ENCODE measurements around the gene DHX40.
"Not testable (repeated sequence)": the region's sequence is repeated elsewhere in the genome, so short reads cannot be mapped to it uniquely, and the experiment has no call there.

The DHX40 gene

GRCh38 chr17:59565171-59565958, at the start of gene DHX40:
TSS of gene DHX40 (plus strand) at chr17:59565610. CDS start at chr17:59565672, 62 bp downstream.
- DNase-seq: peak; percentile 93

GRCh38 chr17:59516451-59516850, 49.0 kb upstream of the DHX40 start:
- DNase-seq: no peak

GRCh38 chr17:59519132-59519531, 46.3 kb upstream of the DHX40 start:
- no peak for DNase-seq

DNA sequence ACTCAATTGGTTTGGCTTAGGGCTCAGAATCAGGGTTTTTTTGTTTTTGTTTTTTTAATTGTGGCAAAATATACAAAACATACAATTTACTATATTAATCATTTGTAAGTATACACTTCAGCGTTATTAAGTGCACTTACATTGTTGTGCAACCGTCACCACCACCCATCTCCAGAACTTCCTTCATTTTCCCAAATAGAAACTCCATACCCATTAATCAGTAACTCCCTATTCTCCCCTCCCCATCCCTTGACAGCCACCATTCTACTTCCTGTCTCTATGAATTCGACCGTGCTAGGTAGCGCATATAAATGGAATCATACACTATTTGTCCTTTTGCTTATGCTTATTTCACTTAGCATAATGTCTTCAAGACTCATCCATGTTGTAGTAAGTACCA, 45.2 kb upstream of the DHX40 start:
- no peak for DNase-seq

- peak; percentile 56 for DNase-seq
Measured at GRCh38 chr17:59521465-59522126, 43.8 kb upstream of the DHX40 start.

GRCh38 chr17:59524930-59525329, 40.5 kb upstream of the DHX40 start:
- not testable (repeated sequence) for DNase-seq

GRCh38 chr17:59525668-59526067, 39.7 kb upstream of the DHX40 start:
- DNase-seq: no peak

- no peak for DNase-seq
Measured at GRCh38 chr17:59526451-59526850, 39.0 kb upstream of the DHX40 start.

- DNase-seq: peak; percentile 3
Measured at GRCh38 chr17:59527325-59527917, 38.0 kb upstream of the DHX40 start.

DNA sequence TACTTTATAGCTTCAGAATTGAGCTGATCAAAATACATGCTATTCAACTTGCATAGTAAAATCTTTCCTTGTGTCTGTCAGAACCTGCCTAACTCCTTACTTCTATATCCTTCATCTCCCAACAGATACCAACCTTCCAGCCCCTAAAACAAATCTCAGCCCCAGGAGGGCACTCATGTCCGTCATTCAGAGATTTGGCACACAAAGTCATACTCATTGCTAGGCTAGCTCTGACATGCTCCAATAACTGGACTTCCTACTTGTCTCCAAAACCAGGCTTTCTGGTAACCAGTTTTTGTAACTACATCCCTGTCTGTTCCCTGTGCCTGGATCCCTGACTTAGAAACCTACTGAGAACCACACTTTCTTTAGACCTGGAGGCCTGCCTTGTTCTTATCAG, 37.5 kb upstream of the DHX40 start:
- no peak for DNase-seq

DNA sequence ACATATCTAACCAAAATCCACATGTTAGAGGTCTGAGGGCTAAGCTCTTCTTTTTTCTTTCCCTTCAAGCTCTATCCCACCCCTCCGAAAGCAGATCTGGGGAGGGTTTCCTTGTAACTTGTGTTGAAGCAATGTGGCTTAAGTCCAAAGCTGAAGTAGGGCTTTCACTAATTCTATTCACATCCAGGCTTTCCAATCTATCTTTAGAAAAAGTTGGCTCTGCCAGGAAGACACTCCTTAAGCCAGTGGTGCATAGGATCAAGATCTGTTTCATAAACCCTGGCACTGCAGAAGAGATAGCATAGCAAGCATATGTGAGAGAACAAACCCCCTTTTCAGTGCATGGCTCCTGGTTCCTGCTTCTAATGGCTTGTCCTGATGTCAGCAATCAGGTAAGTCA, 34.9 kb upstream of the DHX40 start:
- no peak for DNase-seq

DNA sequence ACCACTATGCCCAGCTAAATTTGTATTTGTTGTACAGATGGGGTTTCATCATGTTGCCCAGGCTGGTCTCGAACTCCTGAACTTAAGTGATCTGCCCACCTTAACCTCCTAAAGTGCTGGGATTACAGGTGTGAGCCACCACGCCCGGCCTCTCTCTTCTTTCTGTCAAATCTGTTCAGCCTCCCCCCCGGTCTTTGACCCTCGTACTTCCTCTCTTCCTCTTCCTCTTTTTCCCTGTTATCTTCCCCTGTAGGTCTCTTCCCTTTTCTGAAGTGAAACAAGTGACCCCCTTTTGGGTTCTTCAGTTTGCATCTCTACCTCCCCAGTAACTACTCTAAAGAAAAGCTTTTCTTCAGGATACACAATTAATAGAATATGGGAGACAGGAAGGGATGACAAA, 31.7 kb upstream of the DHX40 start:
- DNase-seq: no peak

DNA sequence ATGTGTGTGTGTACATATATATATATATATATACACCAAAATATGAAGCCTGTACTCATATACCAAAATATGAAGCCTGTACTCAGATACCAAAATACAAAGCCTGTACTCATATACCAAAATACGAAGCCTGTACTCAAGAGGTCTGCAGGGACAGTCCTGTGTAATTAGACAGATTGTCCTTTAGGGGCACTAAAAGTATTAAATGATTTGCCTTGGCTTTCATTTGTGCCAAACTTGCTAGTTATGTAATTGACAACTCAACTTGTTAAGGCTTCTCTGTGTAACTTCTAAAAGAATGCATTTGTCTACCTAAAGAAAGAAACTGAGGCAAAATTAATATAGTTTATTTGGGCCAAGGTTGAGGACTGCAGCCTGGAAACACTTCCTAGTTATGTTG, 30.8 kb upstream of the DHX40 start:
- DNase-seq: no peak

GRCh38 chr17:59538195-59538909, 27.1 kb upstream of the DHX40 start:
- no peak for DNase-seq

DNA sequence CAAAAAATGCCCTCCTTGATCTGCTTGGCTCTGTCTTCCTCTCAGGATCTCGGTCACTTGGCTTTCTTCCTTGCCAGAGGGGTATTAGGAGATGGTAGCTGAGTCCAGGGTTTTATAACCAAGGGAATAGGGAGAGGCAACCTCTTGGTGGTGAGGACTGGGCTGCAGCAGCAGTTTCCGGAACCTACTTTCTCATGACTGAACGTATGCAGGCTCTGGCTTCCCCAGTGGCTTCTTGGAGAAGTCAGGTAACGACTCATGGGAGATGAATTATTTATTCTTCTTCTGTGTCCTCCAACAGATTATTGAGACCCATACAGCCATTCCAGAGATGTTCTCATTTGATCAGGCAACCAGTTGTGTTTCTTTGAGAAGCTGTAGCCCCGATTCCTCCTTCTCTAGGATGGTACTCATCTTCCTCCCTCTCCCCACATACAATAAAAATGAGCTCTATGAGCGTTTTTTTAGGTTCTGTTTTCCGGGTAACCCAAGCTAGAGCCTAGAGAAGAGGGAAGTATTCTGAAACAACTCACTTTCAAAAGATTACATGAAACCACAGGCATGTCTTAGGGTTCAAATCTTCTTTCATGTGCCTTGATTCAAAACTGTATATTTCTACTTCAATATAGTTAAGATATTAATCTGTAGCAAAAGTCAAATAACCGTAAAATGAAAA, 22.3 kb upstream of the DHX40 start:
- no peak for DNase-seq

- DNase-seq: no peak
Measured at GRCh38 chr17:59545942-59546341, 19.5 kb upstream of the DHX40 start.

GRCh38 chr17:59547131-59547915, 18.1 kb upstream of the DHX40 start:
- peak; percentile 35 for DNase-seq

- DNase-seq: not testable (repeated sequence)
Measured at GRCh38 chr17:59548985-59549384, 16.4 kb upstream of the DHX40 start.

- no peak for DNase-seq
Measured at GRCh38 chr17:59550703-59551102, 14.7 kb upstream of the DHX40 start.

DNA sequence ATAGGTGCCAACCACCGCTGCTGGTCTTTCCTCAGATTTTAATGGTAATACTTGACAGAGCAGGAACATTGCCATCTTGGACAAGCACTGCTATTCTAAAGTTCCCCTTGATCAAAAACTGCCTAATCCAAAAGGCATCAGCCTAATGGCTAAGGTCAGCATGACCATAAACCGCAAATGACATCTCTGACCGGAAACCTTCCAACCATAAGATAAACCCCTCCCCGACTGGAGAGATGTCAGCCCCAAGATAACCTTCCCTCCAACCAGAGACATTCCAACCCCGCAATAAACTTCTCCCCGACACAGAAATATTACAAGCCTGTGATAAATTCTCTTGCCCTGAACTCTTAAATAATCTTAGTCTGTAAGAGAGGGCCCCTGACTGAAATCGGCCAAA, 7.4 kb upstream of the DHX40 start:
- no peak for DNase-seq

GRCh38 chr17:59558953-59559352, 6.5 kb upstream of the DHX40 start:
- no peak for DNase-seq

DNA sequence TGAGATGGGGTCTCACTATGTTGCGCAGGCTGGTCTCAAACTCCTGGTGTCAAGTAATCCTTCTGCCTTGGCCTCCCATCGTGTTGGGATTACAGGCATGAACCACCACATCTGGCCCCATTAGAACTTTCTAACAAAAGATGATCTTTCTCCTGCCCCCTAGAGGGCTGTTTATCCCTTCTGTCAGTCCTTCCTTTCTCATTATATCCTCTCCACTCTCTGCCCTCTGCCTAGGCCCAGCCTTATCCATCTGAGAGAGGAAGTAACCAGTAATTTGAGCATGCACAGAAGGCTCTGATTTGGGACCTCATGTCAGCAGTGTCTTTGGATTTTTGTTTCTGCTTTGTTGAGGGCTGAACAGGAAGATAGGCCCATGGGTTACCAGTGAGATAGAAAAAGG, 4.4 kb upstream of the DHX40 start:
- peak; percentile 26 for DNase-seq
